ENCODE results near the gene PIMREG. TPM values are rescaled to one million over a fixed set of nuclear protein-coding genes. Genes with fewer than 3 reads are reported as not detected.
"Not testable (repeated sequence)": the region's sequence is repeated elsewhere in the genome, so short reads cannot be mapped to it uniquely, and the experiment has no call there.

Gene PIMREG
- total RNA-seq, 2 experiments from 2014 or later: 3.7 to 4.6 TPM

GRCh38 chr17:6479622-6480302, 35.5 kb downstream of the PIMREG start:
- Mint-ChIP-seq H3K4me1 (ENCODE audit: low read depth) (no peaks in the 10 kb centered on the region), H3K9me3 (no peaks in the 10 kb centered on the region), H3K27me3 (peaks cover 2% of the 10 kb centered on the region), H3K27ac (no peak overlapping the region), H3K36me3 (ENCODE audit: low read depth) (no peaks in the 10 kb centered on the region), H3K4me3 (no peak overlapping the region)
- intact Hi-C loops (cut with micrococcal nuclease): loop anchor here (10.0 kb wide), 1 partner anchor 165 kb away; the partner anchor contains the start of genes KIAA0753 and TXNDC17
- DNase-seq (no peak), ATAC-seq (no peak)
- POLR2A ChIA-PET: interaction anchor here (1.0 kb wide), 1 partner anchor 8 kb away, joined by 4 read pairs; no protein-coding TSS in a partner anchor
- TF ChIP-seq CTCF (IDR thresholded peaks at IDR 0.05): no peak
- CTCF ChIA-PET: interaction anchor here (0.9 to 1.0 kb wide), 2 partner anchors 9 to 12 kb away, joined by 3 to 4 read pairs; no protein-coding TSS in a partner anchor

DNA sequence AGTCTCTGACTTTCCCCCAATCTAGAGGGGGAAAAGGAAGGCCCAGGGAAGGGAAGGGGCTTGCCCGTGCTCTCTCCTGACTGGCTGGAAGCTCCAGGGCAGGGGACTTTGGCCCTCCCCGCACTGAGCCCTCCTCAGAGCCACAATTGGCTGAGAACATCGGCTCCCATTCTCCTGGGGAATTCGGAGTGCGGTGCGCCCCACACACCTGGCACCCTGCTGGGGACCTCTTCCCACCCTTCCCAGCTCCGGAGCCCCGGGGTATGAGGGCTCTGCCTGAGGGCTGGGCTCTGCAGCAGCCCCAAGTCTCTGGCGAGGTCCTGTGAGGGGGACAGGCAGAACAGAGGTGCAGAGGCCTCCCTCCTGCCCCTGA, 36.0 kb downstream of the PIMREG start:
- ATAC-seq (no peak), DNase-seq (no peak)
- Mint-ChIP-seq H3K4me3 (no peak overlapping the region), H3K27me3 (peaks cover 2% of the 10 kb centered on the region), H3K4me1 (ENCODE audit: low read depth) (no peaks in the 10 kb centered on the region), H3K27ac (no peak overlapping the region), H3K36me3 (ENCODE audit: low read depth) (no peaks in the 10 kb centered on the region), H3K9me3 (no peaks in the 10 kb centered on the region)
- intact Hi-C loops (cut with micrococcal nuclease): no loop called here
- no peak for TF ChIP-seq CTCF (IDR thresholded peaks at IDR 0.05)
- CTCF ChIA-PET: interaction anchor here (0.9 to 1.0 kb wide), 2 partner anchors 8 to 12 kb away, joined by 3 to 4 read pairs; no protein-coding TSS in a partner anchor
- POLR2A ChIA-PET: interaction anchor here (1.0 kb wide), 1 partner anchor 9 kb away, joined by 4 read pairs; no protein-coding TSS in a partner anchor

DNA sequence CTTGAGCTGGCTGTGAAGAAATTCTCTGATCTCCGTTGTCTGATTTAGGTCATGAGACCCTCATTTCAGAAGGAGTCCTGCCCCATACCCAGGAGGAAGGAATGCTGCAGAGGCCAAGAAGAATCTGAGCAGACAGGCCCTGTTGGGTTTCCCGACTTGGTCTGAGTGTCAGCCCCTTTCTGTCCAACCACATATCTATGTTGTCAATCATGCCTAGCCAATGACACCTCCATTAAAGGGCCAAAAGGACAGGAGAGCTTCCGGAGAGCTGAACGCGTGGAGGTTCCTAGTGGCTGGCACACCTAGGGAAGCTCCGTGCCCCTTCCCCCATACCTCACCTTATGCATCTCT, 37.8 kb downstream of the PIMREG start:
- Mint-ChIP-seq H3K36me3 (ENCODE audit: low read depth) (no peaks in the 10 kb centered on the region), H3K27ac (no peak overlapping the region), H3K27me3 (peaks cover 2% of the 10 kb centered on the region), H3K9me3 (no peaks in the 10 kb centered on the region), H3K4me3 (no peak overlapping the region), H3K4me1 (ENCODE audit: low read depth) (no peaks in the 10 kb centered on the region)
- POLR2A ChIA-PET: no interaction called here
- CTCF ChIA-PET: no interaction called here
- no peak for ATAC-seq
- no peak for DNase-seq
- intact Hi-C loops (cut with micrococcal nuclease): no loop called here
- no peak for TF ChIP-seq CTCF (IDR thresholded peaks at IDR 0.05)

DNA sequence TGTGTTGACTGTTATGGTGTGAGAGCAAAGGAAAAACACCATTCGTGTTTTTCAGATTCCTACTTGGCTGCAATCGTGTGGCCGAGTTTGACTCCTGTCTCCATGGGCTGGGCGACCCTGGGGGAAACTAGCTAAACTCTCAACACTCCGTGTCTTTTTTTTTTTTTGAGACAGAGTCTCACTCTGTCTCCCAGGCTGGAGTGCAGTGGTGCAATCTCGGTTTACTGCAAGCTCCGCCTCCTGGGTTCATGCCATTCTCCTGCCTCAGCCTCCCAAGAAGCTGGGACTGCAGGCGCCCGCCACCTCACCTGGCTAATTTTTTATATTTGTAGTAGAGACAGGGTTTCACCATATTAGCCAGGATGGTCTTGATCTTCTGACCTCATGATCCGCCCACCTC, 38.5 kb downstream of the PIMREG start:
- H3K4me3 Mint-ChIP-seq; DNase-seq; H3K9me3 Mint-ChIP-seq; CTCF ChIA-PET; H3K36me3 Mint-ChIP-seq (ENCODE audit: low read depth); H3K27ac Mint-ChIP-seq; ATAC-seq; H3K4me1 Mint-ChIP-seq (ENCODE audit: low read depth); POLR2A ChIA-PET; H3K27me3 Mint-ChIP-seq; intact Hi-C loops (cut with micrococcal nuclease): not testable (repeated sequence)

GRCh38 chr17:6483507-6483906, 39.3 kb downstream of the PIMREG start:
- H3K27ac Mint-ChIP-seq: no peak overlapping the region
- peaks cover 2% of the 10 kb centered on the region for H3K27me3 Mint-ChIP-seq
- ATAC-seq: no peak
- intact Hi-C loops (cut with micrococcal nuclease): no loop called here
- no peaks in the 10 kb centered on the region for H3K36me3 Mint-ChIP-seq (ENCODE audit: low read depth)
- ChIA-PET CTCF (interaction anchor here (1.4 kb wide), 1 partner anchor 10 kb away, joined by 7 read pairs; no protein-coding TSS in a partner anchor), POLR2A (no interaction called here)
- no peaks in the 10 kb centered on the region for H3K4me1 Mint-ChIP-seq (ENCODE audit: low read depth)
- no peaks in the 10 kb centered on the region for H3K9me3 Mint-ChIP-seq
- no peak overlapping the region for H3K4me3 Mint-ChIP-seq
- TF ChIP-seq CTCF (IDR thresholded peaks at IDR 0.05): no peak
- no peak for DNase-seq
